ENCODE results near the gene DLG1.

Gene DLG1

DNA sequence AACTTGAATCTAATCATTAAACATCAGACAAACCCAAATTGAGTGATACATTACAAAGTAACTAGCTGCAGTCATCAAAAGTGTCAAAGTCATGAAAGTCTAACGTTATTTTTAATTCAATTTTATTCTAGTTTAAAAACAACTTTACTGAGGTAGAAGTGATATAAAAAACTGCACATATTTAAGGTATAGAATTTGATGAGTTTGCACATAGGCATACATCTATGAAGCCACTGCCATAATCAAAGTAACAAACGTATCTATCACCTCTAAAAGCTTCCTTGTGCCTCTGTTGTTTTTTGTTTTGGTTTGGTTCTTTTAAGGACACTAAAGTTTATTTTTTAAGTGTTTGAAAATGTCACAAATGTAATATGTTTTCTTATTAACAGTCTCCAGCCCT, 130.9 kb downstream of the DLG1 start:
- no peak for DNase-seq

DNA sequence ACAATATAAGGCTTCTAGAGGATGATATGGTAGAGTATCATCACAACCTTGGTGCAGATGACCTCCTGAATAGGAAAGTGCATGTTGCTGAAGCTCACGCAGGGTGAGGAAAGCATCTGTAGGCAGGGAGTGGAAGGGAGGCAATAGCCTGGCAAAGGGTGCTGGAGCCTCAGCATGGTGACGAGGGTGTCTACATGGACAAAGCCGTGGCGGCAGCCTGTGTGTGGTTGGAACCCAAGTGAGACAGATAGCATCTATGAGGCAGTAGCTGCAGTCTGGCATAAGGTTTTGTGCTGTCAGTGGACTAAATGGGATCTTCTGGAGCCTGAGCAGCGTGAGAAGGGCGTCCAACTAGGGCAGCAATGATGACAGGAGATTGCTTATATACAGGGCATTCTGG, 132.5 kb downstream of the DLG1 start:
- DNase-seq, result no peak

DNA sequence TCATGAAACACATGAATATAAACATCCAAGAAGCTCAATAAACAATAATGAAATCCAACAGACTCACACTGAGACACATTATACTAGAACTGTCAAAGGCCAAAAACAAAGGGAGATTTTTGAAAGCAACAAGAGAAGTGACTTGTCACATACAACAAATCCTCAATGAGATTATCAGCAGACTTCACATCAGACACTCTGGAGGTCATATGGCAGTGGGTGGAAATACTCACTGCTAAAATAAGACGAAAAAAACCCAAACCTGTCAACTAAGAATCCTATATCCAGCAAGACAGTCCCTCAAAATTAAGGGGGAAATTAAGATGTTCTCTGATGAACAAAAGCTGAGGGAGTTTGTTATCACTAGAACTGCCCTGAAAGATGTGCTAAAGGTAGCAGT, 143.4 kb downstream of the DLG1 start:
- no peak for DNase-seq

DNA sequence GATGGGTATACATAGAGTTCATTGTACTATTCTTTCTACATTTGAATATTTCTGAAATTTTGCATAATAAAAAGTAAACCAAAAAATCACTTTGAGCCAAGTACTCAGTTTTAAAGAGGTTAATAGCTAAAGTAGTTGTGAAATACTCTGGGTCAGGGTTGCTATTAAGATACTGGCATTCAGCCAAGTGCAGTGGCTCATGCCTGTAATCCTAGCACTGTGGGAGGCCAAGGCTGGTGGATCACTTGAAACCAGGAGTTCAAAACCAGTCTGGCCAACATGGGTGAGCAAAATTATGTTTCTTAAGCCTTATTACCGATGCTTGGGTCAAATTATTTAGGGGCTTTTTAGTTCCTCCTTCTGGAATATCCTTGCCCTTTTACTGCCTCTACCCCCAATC, 146.8 kb downstream of the DLG1 start:
- DNase-seq, result no peak

DNA sequence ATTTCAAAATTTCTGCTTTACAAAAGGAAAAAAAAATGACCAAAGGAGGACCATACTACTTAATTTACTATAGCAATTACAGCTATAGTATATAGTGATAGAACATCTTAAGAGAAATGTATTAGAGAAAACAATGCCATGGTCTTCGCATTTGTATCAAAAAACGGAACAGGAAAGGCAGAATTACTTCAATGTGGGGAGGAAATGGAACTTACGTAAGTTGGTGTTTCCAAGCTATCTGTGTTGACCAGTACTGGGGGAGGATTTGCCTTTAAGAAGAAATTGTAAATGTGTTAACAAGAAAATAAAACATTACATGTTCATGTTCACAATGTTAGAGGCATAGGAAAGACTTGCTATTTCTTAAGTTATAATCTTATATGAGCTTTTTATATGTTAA, 148.9 kb downstream of the DLG1 start:
- no peak for DNase-seq

DNA sequence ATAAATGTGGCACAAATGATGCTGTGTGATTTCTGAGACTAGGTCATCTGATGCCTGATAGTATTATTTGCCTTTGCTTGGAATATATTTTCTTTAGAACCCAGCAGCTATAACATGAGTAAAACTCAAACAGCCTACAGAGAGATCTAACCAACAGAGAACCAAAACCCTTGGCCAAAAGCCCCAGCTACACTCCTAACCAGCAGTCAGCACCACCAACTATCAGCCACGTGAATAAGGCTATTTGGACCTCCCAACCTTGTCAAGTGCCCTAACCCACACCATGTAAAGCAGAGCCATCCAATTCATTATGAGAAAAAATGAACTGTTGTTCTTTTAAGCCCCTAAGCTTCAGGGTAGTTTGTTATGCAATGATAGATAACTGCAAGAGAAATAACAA, 154.2 kb downstream of the DLG1 start:
- no peak for DNase-seq

DNA sequence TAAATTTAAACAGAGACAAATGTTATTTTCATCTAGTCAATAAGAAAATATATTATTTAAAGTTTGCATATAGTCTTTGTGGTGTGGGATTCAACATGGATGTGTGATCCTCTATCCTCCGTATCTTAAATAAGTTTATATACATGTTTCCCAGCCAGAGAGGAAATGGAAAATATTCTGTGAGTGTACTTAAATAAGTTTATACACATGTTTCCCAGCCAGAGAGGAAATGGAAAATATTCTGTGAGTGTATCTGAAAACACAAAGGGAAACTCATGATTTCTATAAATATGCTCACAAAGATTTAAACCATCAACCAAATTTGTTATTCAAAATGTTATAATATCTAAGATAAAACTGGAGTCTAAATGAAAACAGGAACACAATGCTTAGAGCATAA, 158.8 kb downstream of the DLG1 start:
- DNase-seq, result no peak

DNA sequence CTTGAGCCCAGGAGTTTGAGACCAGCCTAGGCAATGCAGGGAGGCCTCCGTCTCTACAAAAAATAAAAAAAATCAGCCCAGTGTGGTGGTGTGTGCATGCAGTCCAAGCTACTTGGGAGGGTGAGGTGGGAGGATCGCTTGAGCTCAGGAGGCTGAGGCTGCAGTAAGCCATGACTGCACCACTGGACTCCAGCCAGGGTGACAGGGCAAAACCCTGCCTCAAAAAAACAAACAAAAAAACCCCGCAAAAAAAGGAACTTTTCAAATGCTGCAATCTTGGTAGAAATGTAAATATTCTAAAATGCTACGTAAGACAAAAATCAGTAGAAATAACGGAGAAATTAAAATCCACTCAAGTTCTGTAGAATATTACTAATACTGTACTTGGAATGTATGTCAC, 160.7 kb downstream of the DLG1 start:
- no peak for DNase-seq

DNA sequence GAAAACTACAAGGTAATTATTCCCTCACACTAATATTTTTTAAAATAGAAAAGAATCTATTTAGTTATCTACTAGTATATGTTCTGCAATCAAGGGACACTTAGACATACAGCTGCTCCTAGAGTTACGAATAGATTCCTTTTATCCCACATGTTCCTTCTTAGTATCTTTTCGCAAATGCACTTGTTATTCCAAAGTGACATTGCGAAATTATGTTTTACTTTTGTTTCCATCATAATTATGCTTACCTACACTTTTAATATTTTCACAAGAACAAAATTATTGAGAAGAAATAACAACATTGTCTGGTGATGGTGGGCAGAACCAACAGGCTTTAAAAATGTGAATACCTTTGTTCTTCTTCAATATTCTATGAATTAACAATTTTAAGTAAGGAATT, 161.7 kb downstream of the DLG1 start:
- no peak for DNase-seq

DNA sequence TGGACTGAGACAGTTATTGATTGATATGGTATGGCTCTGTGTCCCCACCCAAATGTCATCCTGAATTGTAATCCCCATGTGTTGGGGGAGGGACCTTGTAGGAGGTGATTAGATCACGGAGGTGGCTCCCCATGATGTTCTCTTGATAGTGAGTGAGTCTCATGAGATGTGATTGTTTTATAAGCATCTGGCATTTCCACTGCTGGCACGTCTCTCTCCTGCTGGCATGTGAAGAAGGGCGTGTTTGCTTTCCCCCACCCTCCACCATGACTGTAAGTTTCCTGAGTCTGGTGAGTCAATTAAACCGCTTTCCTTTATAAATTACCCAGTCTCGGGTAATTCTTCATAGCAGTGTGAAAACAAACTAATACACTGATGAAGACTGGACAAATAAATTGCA, 163.2 kb downstream of the DLG1 start:
- no peak for DNase-seq

DNA sequence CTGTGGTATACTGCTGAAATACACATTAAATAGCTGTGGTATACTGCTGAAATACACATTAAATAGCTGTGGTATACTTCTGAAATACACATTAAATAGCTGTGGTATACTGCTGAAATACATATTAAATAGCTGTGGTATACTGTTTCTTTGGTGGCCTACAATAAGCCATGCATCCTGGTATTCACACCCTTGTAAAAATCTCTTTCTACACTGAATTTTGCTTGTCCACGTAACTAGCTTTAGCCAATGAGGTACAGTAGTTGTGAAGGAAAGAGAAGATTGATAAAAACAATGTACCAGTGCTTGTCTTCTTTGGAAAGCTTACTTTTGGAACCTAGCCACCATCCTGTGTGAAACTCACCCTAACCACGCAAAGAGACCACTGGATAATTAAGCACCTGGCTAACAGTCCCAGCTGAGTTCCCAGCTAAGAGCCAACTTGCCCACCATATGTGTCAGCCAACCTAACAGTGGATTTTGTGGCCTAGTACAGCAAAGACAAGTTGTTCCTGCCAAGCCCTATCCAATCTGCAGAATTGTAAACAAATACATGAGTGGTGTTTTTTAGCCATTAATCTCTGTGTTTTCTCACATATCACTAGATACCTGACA, 165.4 kb downstream of the DLG1 start:
- no peak for DNase-seq

DNA sequence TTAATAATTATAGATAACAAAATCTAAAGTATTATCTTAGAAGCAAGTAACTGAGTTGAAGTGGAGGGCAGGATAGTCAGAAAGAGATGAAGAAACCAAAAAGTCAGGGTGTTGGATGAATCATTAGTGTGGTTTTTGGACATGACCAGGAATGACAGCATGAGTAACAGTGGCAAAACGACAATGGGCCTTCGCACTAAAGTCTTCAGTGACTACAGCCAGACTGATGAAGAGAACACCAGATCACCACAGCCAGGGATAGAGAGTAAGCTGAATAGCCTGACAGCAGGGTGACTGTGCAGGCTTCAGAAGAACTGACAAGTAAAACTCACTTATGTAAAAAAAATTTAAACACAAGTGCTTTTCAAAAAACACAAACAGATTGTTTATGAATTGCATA, 172.8 kb downstream of the DLG1 start:
- DNase-seq, result no peak

DNA sequence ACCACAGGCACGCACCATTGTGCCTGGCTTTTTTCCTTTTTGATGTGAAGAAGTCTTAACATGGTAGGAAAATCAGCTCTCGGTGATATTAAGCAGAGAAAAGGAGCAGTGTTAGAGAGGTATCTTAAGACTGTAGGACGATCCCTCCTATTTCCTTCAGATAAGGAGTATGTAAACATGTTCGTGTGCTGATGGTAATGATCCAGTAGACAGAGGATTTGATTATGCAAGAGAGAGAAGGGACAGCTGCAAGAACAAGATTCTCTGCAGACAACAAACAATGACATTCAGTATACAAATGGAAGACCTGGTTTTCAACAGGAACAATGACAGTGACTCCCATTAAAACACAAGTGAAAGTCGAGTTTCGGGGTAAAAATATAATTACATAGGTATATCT, 173.7 kb downstream of the DLG1 start:
- DNase-seq, result no peak

DNA sequence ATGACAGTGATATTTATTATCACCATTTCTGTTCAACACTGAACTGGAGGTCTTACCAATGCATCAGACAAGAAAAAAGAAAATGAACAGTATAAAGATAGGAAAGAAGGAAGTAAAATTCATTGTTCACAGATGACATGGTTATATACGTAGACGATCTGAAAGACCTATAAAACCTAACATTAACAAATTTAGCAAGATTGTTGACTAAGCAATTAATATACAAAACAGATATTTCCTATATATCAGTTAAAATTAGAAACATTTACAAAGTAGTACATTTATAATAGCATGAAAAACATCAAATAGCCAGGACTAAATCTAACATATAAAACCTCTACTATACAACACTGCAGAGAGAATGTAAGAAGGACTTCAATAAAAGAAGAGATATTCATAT, 176.0 kb downstream of the DLG1 start:
- DNase-seq, result no peak

DNA sequence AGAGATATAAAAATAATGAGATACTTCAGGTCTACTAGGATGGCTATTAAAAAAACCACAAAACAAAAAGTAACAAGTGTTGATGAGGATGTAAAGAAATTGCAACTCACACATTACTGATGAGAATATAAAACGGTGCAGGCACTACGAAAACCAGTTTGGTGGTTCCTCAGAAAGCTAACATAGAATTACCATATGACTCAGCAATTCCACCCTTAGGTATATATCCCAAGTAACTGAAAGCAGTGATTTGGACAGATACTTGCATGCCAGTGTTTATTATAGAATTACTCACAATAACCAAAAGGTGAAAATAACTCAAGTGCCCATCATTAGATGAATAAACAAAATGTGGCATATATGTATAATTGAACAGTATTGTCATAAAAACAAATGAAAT, 181.3 kb downstream of the DLG1 start:
- no peak for DNase-seq

DNA sequence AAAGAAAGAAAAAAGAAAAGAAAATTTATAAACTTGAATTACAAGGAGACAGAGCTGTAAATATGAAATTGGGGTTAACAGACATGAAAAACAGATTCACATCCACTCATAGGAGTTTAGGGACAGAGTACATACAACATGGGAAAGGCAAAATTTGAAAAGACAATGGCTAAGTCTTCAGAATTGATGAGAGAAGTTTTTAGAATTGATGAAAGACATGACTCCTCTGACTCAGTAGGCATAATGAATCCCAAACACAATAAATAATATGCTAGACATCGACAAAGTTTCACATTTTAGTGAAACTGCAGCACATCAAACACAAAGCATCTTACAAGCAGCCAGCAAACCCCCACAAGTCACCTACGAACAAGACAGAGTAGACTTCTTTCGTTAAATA, 184.4 kb downstream of the DLG1 start:
- DNase-seq, result no peak

DNA sequence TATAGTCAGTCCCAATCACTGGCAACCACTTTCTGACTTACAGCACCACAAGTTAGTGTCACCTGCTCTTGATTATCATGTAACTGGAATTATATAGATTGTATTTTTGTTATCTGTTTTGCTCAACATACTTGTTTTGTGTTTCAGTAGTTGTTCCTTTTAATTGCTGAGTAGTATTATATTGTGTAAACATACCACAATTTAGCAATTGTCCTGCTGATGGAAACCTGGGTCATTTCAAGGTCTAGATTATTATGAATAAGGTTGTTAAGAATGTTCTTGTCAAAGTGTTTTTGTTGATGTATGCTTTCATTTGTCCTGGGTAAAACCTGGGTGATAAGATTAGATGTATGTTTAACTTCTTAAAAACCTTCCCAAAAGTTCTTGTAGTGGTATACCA, 186.7 kb downstream of the DLG1 start:
- no peak for DNase-seq

DNA sequence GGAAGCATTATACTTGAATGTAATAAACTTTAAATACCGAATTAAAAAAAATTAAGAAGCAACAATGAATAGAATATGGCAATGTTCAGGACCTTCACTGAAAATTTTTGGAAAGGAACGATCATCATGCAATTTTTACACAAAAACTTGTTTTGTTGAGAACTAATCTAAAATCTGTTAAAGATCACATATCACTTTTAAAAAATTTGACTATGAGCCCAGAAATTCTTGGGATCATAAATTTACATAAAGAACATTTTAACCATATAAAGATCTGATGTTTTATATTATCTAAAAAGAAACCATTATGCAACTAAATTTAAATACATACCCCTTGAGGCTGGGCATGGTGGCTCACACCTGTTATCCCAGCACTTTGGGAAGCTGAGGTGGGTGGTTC, 192.6 kb downstream of the DLG1 start:
- DNase-seq, result no peak

DNA sequence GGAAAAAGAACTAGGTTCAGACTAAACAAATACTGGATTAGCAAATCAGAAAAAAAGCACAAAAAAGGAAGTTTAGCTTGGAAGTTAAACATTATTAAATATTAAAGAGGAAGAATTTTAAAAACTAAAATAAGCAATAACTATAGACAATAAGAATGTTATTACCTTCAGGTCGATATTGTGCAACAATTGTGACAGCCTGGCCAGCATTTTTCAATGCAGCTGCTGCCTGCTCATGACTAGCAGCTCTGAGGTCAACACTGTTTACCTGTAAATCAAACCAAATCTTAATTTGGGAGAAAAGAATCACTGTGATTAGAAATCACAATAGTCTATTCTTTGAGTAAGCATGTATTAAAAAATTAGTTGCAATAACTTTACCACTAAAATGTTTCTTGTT, 193.7 kb downstream of the DLG1 start:
- DNase-seq, result no peak

DNA sequence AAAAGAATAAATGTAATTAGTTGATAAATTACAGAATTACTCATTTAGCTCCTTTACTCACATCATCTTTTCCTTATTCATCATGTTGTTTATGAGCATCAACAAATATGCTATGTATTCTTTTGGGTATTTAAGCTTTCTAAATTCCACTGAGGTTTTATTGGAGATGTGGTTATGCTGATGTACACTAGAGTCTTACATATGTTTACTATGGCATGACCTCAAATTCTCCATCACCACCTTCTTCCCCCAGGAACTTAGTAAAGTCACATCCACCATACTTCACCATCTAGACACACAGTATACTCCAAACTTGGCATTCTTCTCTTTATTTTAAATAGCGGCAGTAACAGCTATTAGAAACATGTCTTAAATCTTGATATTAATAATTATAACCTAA, 194.6 kb downstream of the DLG1 start:
- no peak for DNase-seq

DNA sequence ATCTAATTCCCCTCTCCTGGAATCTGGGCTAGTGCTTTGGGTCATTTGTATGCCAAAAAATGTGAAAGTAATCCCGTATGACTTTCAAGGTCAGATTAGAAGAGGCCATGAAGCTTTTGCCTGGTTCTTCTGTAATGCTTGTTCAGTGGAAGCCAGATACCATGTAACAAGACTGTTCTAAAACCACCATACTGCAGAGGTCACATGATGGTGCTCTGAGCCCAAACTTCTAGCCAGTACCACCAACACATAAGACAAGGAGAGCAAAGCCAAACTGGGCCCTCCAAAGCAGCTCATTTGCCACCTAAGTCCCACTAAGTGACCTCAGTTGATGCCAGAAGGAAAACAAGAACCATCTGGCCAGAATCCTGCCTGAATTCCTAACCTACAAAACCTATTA, 204.5 kb downstream of the DLG1 start:
- DNase-seq, result no peak

DNA sequence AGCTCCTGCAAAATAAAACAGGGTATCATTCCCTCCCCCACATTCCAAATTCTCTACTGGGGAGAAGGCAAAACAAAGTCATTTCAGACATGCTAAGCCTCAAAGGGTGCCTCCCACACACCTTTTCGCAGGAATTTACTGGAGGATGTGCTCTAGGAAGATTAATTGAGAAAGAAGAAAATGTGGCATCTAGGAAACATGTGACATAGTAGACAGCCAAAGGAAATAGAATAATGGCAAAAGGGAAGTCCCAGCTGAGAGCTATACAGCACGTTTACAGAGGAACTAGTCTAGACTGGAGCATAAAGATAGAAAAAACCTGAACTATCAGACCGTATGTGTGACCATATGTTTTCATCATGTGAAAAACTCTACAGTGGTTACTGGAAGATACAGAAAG, 210.0 kb downstream of the DLG1 start:
- no peak for DNase-seq

DNA sequence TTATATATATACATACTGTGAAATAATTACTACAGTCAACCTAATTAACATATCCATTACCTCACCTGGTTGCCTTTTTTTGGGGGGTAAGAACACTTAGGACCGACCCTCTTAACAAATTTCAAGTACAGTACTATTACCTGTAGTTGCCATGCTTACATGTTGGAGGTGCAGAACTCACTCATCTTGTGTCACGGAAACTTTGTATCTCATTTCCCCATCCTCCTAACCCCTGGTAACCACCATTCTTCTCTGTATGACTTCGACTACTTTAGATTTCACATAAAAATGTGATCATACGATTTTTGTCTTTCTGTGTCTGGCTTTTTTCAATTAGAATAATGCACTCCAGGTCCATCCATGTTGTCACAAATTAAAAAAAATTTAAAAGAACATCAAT, 213.3 kb downstream of the DLG1 start:
- DNase-seq, result no peak

DNA sequence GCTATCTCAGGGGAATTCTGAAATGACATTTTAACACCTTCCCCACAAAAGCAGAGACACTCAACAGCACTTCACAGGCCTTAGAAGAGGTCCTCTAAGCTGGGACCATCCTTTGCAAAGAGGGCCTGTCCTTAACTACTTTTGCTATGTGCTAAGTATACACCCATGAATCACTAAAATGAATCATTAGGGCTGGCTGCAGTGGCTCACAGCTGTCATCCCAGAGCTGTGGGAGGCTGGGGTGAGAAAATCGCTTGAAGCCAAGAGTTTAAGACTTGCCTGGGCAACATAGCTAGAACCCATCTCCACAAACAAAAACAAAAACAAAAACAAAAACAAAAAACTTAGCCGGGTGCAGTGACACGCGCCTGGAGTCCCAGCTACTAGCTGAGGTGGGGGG, 214.9 kb downstream of the DLG1 start:
- no peak for DNase-seq

DNA sequence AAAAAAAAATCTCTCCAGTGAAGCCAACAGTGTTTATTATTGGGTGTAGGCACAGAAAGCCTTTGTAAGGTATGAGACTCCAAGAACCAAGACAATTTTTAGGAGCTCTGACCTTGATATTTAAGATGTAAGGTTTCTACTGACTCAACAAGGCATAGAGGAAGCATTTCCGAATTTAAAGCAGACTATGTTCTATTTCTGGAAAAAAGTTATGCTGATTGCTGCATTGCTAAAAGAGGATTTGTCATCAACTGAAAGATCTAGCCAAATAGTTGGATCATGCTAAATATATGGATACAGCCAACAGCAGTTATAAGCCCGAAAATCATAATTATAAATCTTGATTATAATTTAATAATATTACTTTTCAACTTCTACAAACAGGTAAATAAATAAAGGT, 215.5 kb downstream of the DLG1 start:
- no peak for DNase-seq

DNA sequence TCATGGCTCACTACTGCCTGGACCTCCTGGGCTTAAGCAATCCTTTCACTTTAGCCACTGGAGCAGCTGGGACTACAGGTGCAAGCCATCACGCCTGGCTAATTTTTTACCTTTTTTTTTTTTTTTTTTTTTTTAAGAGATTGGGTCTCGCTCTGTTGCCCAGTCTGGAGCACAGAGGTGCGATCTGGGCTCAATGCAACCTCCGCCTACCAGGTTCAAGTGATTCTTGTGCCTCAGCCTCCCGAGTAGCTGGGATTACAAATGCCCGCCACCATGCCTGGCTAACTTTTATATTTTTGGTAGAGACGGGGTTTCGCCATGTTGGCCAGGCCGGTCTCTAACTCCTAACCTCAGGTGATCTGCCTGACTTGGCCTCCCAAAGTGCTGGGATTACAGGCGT, 218.1 kb downstream of the DLG1 start:
- DNase-seq, result no peak

Data from NCI-H446 treated with DMSO at 0.1 percent for 48 hours (cell line).